Lower leg skin (tissue), 3 donors: ENCODE measurements around the gene FAM3A.

ENCODE experiments used
- CTCF ChIP-seq, 3 donors: fragments of 450-650 bp; IDR thresholded peaks; one replicate each; pipeline ENCODE4 v1.5.1; 2016; ENCODE audit warnings: antibody characterized with exemption in 3 of 3, mild to moderate bottlenecking in 3 of 3, moderate library complexity in 2 of 3
- POLR2A ChIP-seq, 2 donors: fragments of 450-650 bp; IDR thresholded peaks; one replicate each; pipeline ENCODE4 v1.6.1; 2016 to 2017; ENCODE audit warnings: antibody characterized with exemption in 2 of 2, mild to moderate bottlenecking in 1 of 2, moderate library complexity in 1 of 2

- TF ChIP-seq CTCF (IDR thresholded peaks at IDR 0.05): no peak
- no peak for TF ChIP-seq POLR2A (IDR thresholded peaks at IDR 0.05)
Measured at GRCh38 chrX:154488336-154489075, 27.5 kb downstream of the FAM3A start.
